IMR-90 (cell line): ENCODE measurements around the gene TPH1. TPM values are rescaled to one million over a fixed set of nuclear protein-coding genes. Genes with fewer than 3 reads are reported as not detected.

Experiments
- ATAC-seq: fragments of 200-7000 bp; cut with Tn5 transposase; 2 replicates; pipeline ENCODE4 v1.9.1; 2020; ENCODE audit warnings: low read depth, mild to moderate bottlenecking, moderate library complexity
- BruUV-seq: library from RNA; stranded (reverse); fragments of 400-500 nt; replicated peaks from 2 replicates; lab custom pipeline; 2021; lab: Mats Ljungman, UMichigan
- CTCF ChIA-PET: fragments of 300-600 bp; formaldehyde crosslinking; extraction: SDS; loops from one replicate; lab custom pipeline; 2021; ENCODE audit warnings: antibody characterized with exemption; lab: Yijun Ruan, JAX
- POLR2A ChIA-PET: fragments of 300-600 bp; sonication (Branson Sonifier 250); formaldehyde crosslinking; loops from one replicate; lab custom pipeline; 2022; ENCODE audit warnings: antibody characterized with exemption; ENCODE audit not compliant: unreplicated experiment; lab: Charles Lee
- DNase-seq: peaks from one replicate; pipeline ENCODE4 v3.0.0; 2013
- H2AFZ ChIP-seq: replicated peaks from 2 replicates; pipeline ENCODE3; 2013; ENCODE audit warnings: low read length, mild to moderate bottlenecking; ENCODE audit not compliant: poor library complexity
- H2AK5ac ChIP-seq: 2 replicates; pipeline ENCODE4 v1.6.1; 2013; ENCODE audit warnings: low read depth, low read length, inconsistent platforms
- H2AK9ac ChIP-seq: replicated peaks from 2 replicates; pipeline ENCODE3; 2013; ENCODE audit warnings: mild to moderate bottlenecking, low read depth, low read length, moderate library complexity; ENCODE audit not compliant: poor library complexity
- H2BK120ac ChIP-seq: 2 replicates; pipeline ENCODE4 v1.6.1; 2013; ENCODE audit warnings: low read depth, low read length, inconsistent platforms
- H2BK15ac ChIP-seq: 3 replicates; pipeline ENCODE4 v1.6.1; 2013; ENCODE audit warnings: low read depth, low read length, inconsistent platforms
- H2BK20ac ChIP-seq: 2 replicates; pipeline ENCODE4 v1.6.1; 2013; ENCODE audit warnings: low read depth, mild to moderate bottlenecking, inconsistent platforms, low read length, moderate library complexity
- H2BK5ac ChIP-seq: 2 replicates; pipeline ENCODE4 v1.6.1; 2013; ENCODE audit warnings: mild to moderate bottlenecking, low read depth, low read length, inconsistent platforms; ENCODE audit not compliant: poor library complexity, severe bottlenecking
- H3K14ac ChIP-seq: replicated peaks from 2 replicates; pipeline ENCODE4 v1.6.1; 2013; ENCODE audit warnings: low read depth, low read length, inconsistent platforms
- H3K18ac ChIP-seq: 2 replicates; pipeline ENCODE4 v1.6.1; 2013; ENCODE audit warnings: low read depth, low read length, control low read depth
- H3K23ac ChIP-seq: 2 replicates; pipeline ENCODE4 v1.6.1; 2013; ENCODE audit warnings: low read depth, low read length, inconsistent platforms
- H3K27ac ChIP-seq: 2 replicates; pipeline ENCODE4 v1.5.1; 2013; ENCODE audit warnings: mild to moderate bottlenecking, control low read depth, low read length; ENCODE audit not compliant: insufficient read depth
- H3K27me3 ChIP-seq: 2 replicates; pipeline ENCODE4 v1.6.1; 2013; ENCODE audit warnings: low read length; ENCODE audit not compliant: control insufficient read depth, insufficient read depth
- H3K36me3 ChIP-seq: 2 replicates; pipeline ENCODE4 v1.6.1; 2013; ENCODE audit warnings: low read length, mixed read lengths; ENCODE audit not compliant: control insufficient read depth, insufficient read depth
- H3K4ac ChIP-seq: 2 replicates; pipeline ENCODE4 v1.6.1; 2013; ENCODE audit warnings: low read depth, low read length, inconsistent platforms
- H3K4me1 ChIP-seq: 2 replicates; pipeline ENCODE4 v1.6.1; 2013; ENCODE audit warnings: low read length, mixed read lengths; ENCODE audit not compliant: control insufficient read depth, insufficient read depth
- H3K4me2 ChIP-seq: 2 replicates; pipeline ENCODE4 v1.6.1; 2013; ENCODE audit warnings: low read depth, mild to moderate bottlenecking, control low read depth, low read length, moderate library complexity
- H3K4me3 ChIP-seq: 2 replicates; pipeline ENCODE4 v1.5.1; 2013; ENCODE audit warnings: low read depth, mild to moderate bottlenecking, control low read depth, low read length, moderate library complexity; ENCODE audit not compliant: insufficient read depth
- H3K56ac ChIP-seq: 2 replicates; pipeline ENCODE4 v1.6.1; 2013; ENCODE audit warnings: low read length, inconsistent platforms; ENCODE audit not compliant: insufficient read depth; ENCODE audit errors: extremely low read depth
- H3K79me1 ChIP-seq, 2 experiments: 2 replicates each; pipeline ENCODE4 v1.6.1; 2013; ENCODE audit warnings: low read length in 2 of 2, inconsistent platforms in 1 of 2, low read depth in 1 of 2
- H3K9ac ChIP-seq: 2 replicates; pipeline ENCODE4 v1.6.1; 2013; ENCODE audit warnings: low read depth, low read length, control low read depth
- H3K9me1 ChIP-seq: 2 replicates; pipeline ENCODE4 v1.6.1; 2013; ENCODE audit warnings: low read length, inconsistent platforms; ENCODE audit not compliant: insufficient read depth
- H3K9me3 ChIP-seq: 2 replicates; pipeline ENCODE4 v1.6.1; 2013; ENCODE audit warnings: low read length; ENCODE audit not compliant: control insufficient read depth, insufficient read depth
- H4K20me1 ChIP-seq: 2 replicates; pipeline ENCODE4 v1.6.1; 2013; ENCODE audit warnings: low read length, inconsistent platforms; ENCODE audit not compliant: insufficient read depth
- H4K5ac ChIP-seq: 2 replicates; pipeline ENCODE4 v1.6.1; 2013; ENCODE audit warnings: mild to moderate bottlenecking, low read depth, low read length, control low read depth
- H4K8ac ChIP-seq, 2 experiments: 2 replicates each; pipeline ENCODE4 v1.6.1; 2013; ENCODE audit warnings: low read depth in 2 of 2, low read length in 2 of 2, control low read depth in 1 of 2, inconsistent platforms in 1 of 2
- H4K91ac ChIP-seq: 2 replicates; pipeline ENCODE4 v1.6.1; 2013; ENCODE audit warnings: low read depth, low read length, inconsistent platforms; ENCODE audit not compliant: insufficient read depth
- CEBPB ChIP-seq: IDR thresholded peaks from 2 replicates; pipeline ENCODE4 v1.6.1; 2012; ENCODE audit warnings: low read depth, low read length, improper control_type of control experiment
- NFE2L2 ChIP-seq: fragments of 150-350 bp; IDR thresholded peaks from 2 replicates; pipeline ENCODE4 v1.6.1; 2016; ENCODE audit warnings: low read depth, mild to moderate bottlenecking, low read length
- RAD21 ChIP-seq: IDR thresholded peaks from 2 replicates; pipeline ENCODE4 v1.6.1; 2012; ENCODE audit warnings: low read length, improper control_type of control experiment
- WGBS, 2 experiments: methylation state at CpG; one replicate each; pipeline versions ENCODE4 v1.1.5 to v1.1.7; 2013; ENCODE audit warnings: missing lambda C conversion rate in 2 of 2; ENCODE audit not compliant: insufficient read length in 1 of 2; ENCODE audit errors: extremely low coverage in 2 of 2; 5-methylcytosine and 5-hydroxymethylcytosine counted together
- dilution Hi-C: fragments of 300-500 bp; cut with HindIII; formaldehyde crosslinking; loops from one replicate; pipeline ENCODE4 v1.14.3; 2018; ENCODE audit warnings: low sequenced_read_pairs; ENCODE audit not compliant: unreplicated experiment
- in situ Hi-C: fragments of 300-500 bp; cut with MboI; formaldehyde crosslinking; loops from 3 replicates; pipeline ENCODE4 v1.14.3; 2019; ENCODE audit warnings: low sequenced_read_pairs, inconsistent platforms, mixed read lengths
- intact Hi-C: fragments of 100-400 bp; cut with micrococcal nuclease; formaldehyde crosslinking; loops from 2 replicates; pipeline ENCODE4 v1.10.0; 2022
- polyA plus RNA-seq, 3 experiments: library from polyadenylated mRNA; depleted of rRNA; stranded (reverse); fragments of >200 nt; gene quantifications; 2 replicates each; pipeline ENCODE4 v1.2.3, GENCODE V29; 2012; ENCODE audit warnings: low replicate concordance in 1 of 3
- total RNA-seq: library from RNA; depleted of rRNA; stranded (reverse); fragments of >200 nt; gene quantifications from 2 replicates; pipeline ENCODE4 v1.2.3, GENCODE V29; 2012
- TF ChIP-seq, protein P1 (sequence below): fragments of 150-350 bp; IDR thresholded peaks from 2 replicates; pipeline ENCODE4 v1.6.1; 2016; ENCODE audit warnings: low read depth, mild to moderate bottlenecking, low read length, moderate library complexity, borderline replicate concordance
- TF ChIP-seq, protein P2 (sequence below): fragments of 150-350 bp; IDR thresholded peaks from 2 replicates; pipeline ENCODE4 v1.6.1; 2017; ENCODE audit warnings: mild to moderate bottlenecking, antibody characterized with exemption, low read length, low read depth

TPH1 gene
- total and polyA plus RNA-seq, 2 of the 4 experiments (the other 2 are of a cell fraction), result under 0.01 to 0.07 TPM

DNA sequence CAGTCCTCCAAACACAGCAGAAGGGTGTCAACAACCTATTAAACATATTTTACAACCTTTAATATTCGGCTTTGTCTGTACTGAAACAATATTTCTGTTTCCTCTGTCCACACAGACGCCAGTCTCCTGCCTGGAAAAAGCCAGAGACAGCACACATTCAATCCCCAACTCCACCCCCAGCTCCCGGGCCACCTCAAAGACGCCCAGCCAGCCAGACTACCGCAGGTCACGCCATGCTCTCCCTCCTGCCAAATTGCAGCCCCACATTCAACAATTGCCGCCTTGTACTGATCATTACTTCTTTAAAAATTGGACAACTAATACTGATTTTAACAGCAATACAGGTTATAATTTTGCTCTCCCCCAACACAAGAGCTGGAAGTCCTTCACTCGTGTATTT lies 34.4 kb downstream of the TPH1 start:
- intact Hi-C loops, result loop anchor here (5.0 kb wide), 1 partner anchor 96 kb away; the partner anchor contains the start of gene SAAL1

More for the DNA sequence above, 34.4 kb downstream of the TPH1 start:
- no peak overlapping the region for H3K27ac ChIP-seq
- H4K91ac ChIP-seq, result no peak overlapping the region
- BruUV-seq, result no TSS peak
- no peak overlapping the region for H3K9ac ChIP-seq
- no peak overlapping the region for H2AK5ac ChIP-seq
- no peaks in the 10 kb centered on the region for H3K36me3 ChIP-seq
- H3K4me1 ChIP-seq, result peaks cover 4% of the 10 kb centered on the region
- CTCF ChIA-PET, result no interaction called here
- no peak overlapping the region for H2AK9ac ChIP-seq
- no peak overlapping the region for H3K4ac ChIP-seq
- H3K27me3 ChIP-seq, result peaks cover 4% of the 10 kb centered on the region; the same call in 1 of the 2 replicates
- peaks cover 5 to 11% of the 10 kb centered on the region in 2 experiments; a peak in 3 of 4 replicates for H3K79me1 ChIP-seq
- in situ Hi-C loops (no loop called here), dilution Hi-C loops (no loop called here)
- H3K4me2 ChIP-seq, result peak overlapping the region; percentile 98
- no peak overlapping the region for H4K8ac ChIP-seq
- no peak overlapping the region for H2BK120ac ChIP-seq
- no peaks in the 10 kb centered on the region for H4K20me1 ChIP-seq
- H3K23ac ChIP-seq, result peak overlapping the region; percentile 77; the same call in 1 of the 2 replicates
- no peak overlapping the region for H2BK5ac ChIP-seq
- H3K18ac ChIP-seq, result no peak overlapping the region
- H2BK15ac ChIP-seq, result no peak overlapping the region
- POLR2A ChIA-PET, result no interaction called here
- no peak for DNase-seq
- no peaks in the 10 kb centered on the region for H3K9me3 ChIP-seq
- no peak for TF ChIP-seq RAD21
- TF ChIP-seq, protein P1, sequence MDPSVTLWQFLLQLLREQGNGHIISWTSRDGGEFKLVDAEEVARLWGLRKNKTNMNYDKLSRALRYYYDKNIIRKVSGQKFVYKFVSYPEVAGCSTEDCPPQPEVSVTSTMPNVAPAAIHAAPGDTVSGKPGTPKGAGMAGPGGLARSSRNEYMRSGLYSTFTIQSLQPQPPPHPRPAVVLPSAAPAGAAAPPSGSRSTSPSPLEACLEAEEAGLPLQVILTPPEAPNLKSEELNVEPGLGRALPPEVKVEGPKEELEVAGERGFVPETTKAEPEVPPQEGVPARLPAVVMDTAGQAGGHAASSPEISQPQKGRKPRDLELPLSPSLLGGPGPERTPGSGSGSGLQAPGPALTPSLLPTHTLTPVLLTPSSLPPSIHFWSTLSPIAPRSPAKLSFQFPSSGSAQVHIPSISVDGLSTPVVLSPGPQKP, result no peak
- TF ChIP-seq CEBPB, result no peak
- TF ChIP-seq, protein P2, sequence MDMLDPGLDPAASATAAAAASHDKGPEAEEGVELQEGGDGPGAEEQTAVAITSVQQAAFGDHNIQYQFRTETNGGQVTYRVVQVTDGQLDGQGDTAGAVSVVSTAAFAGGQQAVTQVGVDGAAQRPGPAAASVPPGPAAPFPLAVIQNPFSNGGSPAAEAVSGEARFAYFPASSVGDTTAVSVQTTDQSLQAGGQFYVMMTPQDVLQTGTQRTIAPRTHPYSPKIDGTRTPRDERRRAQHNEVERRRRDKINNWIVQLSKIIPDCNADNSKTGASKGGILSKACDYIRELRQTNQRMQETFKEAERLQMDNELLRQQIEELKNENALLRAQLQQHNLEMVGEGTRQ, result no peak
- TF ChIP-seq NFE2L2, result no peak
- WGBS, 2 experiments, result 78% methylated on average over 5 of the region's 8 CpGs; no CpG with 5 or more reads in 1 of the 2 experiments
- no peak overlapping the region for H4K5ac ChIP-seq
- H3K14ac ChIP-seq, result no peak overlapping the region
- H2AFZ ChIP-seq, result peak overlapping the region; percentile 97
- no peak overlapping the region for H2BK20ac ChIP-seq
- no peak overlapping the region for H3K56ac ChIP-seq
- 0 out of 2 replicates have a peak overlapping the region, but pooled peaks have one; percentile 92 for H3K4me3 ChIP-seq
- H3K9me1 ChIP-seq, result 0 out of 2 replicates have a peak, but pooled peaks cover 6% of the 10 kb centered on the region
- ATAC-seq, result no peak
